A549 (cell line): Measurements from ENCODE around the gene NRSN1.

ENCODE experiments used
- BHLHE40 ChIP-seq: IDR thresholded peaks from 2 replicates; pipeline ENCODE4 v1.6.1; 2012; ENCODE audit warnings: low read depth, low read length, inconsistent platforms
- CBX2 ChIP-seq: fragments of 200-600 bp; sonication (generic); IDR thresholded peaks from 2 replicates; pipeline ENCODE4 v1.6.1; 2016; ENCODE audit warnings: low read depth, mild to moderate bottlenecking, borderline replicate concordance
- CEBPB ChIP-seq, 2 experiments: fragments of >200 bp in 1 of 2; sonication (Bioruptor Twin) in 1 of 2; formaldehyde crosslinking in 1 of 2; IDR thresholded peaks; 2 replicates each; pipeline ENCODE4 v1.6.1; 2012 to 2016
- EP300 ChIP-seq, 2 experiments: fragments of >200 bp; sonication (Bioruptor Twin); formaldehyde crosslinking; IDR thresholded peaks; 2 replicates in 1 of 2; 3 replicates in 1 of 2; pipeline ENCODE4 v1.6.1; 2016 to 2017
- KDM5A ChIP-seq: fragments of 200-600 bp; sonication (generic); IDR thresholded peaks from 2 replicates; pipeline ENCODE4 v1.6.1; 2016; ENCODE audit warnings: antibody characterized with exemption, mild to moderate bottlenecking
- TFCP2L1 ChIP-seq: fragments of 250-450 bp; sonication (Bioruptor Pico); IDR thresholded peaks from 2 replicates; pipeline ENCODE4 v1.5.0; 2021; ENCODE audit warnings: mild to moderate bottlenecking
- TF ChIP-seq, protein P1 (sequence below): fragments of >200 bp; sonication (Bioruptor Twin); formaldehyde crosslinking; IDR thresholded peaks from 3 replicates; pipeline ENCODE4 v1.5.1; 2016

DNA sequence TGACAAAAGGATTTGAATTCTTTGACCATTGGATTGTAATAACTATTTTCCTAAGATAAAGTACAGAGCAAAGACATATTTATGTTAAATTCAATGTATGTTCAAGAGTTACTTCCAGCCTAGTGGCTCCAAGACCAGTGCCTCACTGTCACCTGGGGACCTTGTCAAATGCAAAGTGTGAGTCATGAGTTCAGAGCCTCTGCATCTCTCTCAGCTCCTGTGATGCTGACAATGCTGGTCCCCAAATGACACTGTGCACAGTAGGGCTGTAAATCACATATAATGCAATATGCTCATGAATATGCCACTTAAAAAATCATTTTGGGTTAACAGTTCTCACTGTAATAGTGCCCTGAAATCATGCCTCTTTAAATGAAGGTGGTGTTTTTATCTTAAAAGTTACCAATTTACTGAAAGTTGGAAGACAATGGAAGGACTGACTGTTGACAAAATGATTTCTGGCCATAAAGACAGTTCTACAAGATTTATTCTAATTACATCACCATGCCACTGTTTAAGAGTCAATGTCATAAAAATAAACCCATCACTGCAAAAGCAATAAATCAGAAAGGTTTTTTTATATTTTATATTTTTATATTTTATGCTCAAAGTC, 62.1 kb downstream of the NRSN1 start:
- TF ChIP-seq, protein P1, sequence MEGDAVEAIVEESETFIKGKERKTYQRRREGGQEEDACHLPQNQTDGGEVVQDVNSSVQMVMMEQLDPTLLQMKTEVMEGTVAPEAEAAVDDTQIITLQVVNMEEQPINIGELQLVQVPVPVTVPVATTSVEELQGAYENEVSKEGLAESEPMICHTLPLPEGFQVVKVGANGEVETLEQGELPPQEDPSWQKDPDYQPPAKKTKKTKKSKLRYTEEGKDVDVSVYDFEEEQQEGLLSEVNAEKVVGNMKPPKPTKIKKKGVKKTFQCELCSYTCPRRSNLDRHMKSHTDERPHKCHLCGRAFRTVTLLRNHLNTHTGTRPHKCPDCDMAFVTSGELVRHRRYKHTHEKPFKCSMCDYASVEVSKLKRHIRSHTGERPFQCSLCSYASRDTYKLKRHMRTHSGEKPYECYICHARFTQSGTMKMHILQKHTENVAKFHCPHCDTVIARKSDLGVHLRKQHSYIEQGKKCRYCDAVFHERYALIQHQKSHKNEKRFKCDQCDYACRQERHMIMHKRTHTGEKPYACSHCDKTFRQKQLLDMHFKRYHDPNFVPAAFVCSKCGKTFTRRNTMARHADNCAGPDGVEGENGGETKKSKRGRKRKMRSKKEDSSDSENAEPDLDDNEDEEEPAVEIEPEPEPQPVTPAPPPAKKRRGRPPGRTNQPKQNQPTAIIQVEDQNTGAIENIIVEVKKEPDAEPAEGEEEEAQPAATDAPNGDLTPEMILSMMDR = no peak
- no peak for TF ChIP-seq KDM5A
- TF ChIP-seq EP300 (IDR thresholded peaks at IDR 0.05) = no peak
- no peak for TF ChIP-seq TFCP2L1
- TF ChIP-seq BHLHE40 = no peak
- no peak for TF ChIP-seq CEBPB (IDR thresholded peaks at IDR 0.05)
- no peak for TF ChIP-seq CBX2
